IMR-90 (cell line): ENCODE measurements around the gene RAI1.

Source experiments
- CEBPB ChIP-seq: IDR thresholded peaks from 2 replicates; pipeline ENCODE4 v1.6.1; 2012; ENCODE audit warnings: low read depth, low read length, improper control_type of control experiment
- CHD1 ChIP-seq: IDR thresholded peaks from 2 replicates; pipeline ENCODE4 v1.6.1; 2012; ENCODE audit warnings: low read depth, low read length, improper control_type of control experiment
- CTCF ChIP-seq: conservative IDR thresholded peaks from 2 replicates; pipeline ENCODE4 v1.5.1; 2012; ENCODE audit warnings: mild to moderate bottlenecking, low read depth, low read length, improper control_type of control experiment
- FOS ChIP-seq: fragments of 150-350 bp; IDR thresholded peaks from 2 replicates; pipeline ENCODE4 v1.6.1; 2016; ENCODE audit warnings: low read depth, low read length
- MAZ ChIP-seq: IDR thresholded peaks from 2 replicates; pipeline ENCODE4 v1.6.1; 2012; ENCODE audit warnings: low read depth, mild to moderate bottlenecking, low read length, improper control_type of control experiment, moderate library complexity, borderline replicate concordance
- MXI1 ChIP-seq: IDR thresholded peaks from 2 replicates; pipeline ENCODE4 v1.6.1; 2012; ENCODE audit warnings: low read depth, mild to moderate bottlenecking, low read length, moderate library complexity, borderline replicate concordance
- NFE2L2 ChIP-seq: fragments of 150-350 bp; IDR thresholded peaks from 2 replicates; pipeline ENCODE4 v1.6.1; 2016; ENCODE audit warnings: low read depth, mild to moderate bottlenecking, low read length
- POLR2A ChIP-seq: IDR thresholded peaks from 2 replicates; pipeline ENCODE4 v1.6.1; 2012; ENCODE audit warnings: mild to moderate bottlenecking, low read depth, low read length
- RAD21 ChIP-seq: IDR thresholded peaks from 2 replicates; pipeline ENCODE4 v1.6.1; 2012; ENCODE audit warnings: low read length, improper control_type of control experiment
- RFX5 ChIP-seq: IDR thresholded peaks from 2 replicates; pipeline ENCODE4 v1.8.0; 2012; ENCODE audit warnings: low read depth, mild to moderate bottlenecking, low read length, moderate library complexity
- SMC3 ChIP-seq: fragments of 150-350 bp; IDR thresholded peaks from 2 replicates; pipeline ENCODE4 v1.6.1; 2016; ENCODE audit warnings: low read depth, mild to moderate bottlenecking, antibody characterized with exemption, low read length, moderate library complexity
- USF2 ChIP-seq: fragments of 150-350 bp; IDR thresholded peaks from 2 replicates; pipeline ENCODE4 v1.6.1; 2017; ENCODE audit warnings: mild to moderate bottlenecking, antibody characterized with exemption, low read length, low read depth
- TF ChIP-seq, protein P1 (sequence below): fragments of 150-350 bp; IDR thresholded peaks from 2 replicates; pipeline ENCODE4 v1.6.1; 2016; ENCODE audit warnings: low read depth, mild to moderate bottlenecking, low read length, moderate library complexity, borderline replicate concordance

DNA sequence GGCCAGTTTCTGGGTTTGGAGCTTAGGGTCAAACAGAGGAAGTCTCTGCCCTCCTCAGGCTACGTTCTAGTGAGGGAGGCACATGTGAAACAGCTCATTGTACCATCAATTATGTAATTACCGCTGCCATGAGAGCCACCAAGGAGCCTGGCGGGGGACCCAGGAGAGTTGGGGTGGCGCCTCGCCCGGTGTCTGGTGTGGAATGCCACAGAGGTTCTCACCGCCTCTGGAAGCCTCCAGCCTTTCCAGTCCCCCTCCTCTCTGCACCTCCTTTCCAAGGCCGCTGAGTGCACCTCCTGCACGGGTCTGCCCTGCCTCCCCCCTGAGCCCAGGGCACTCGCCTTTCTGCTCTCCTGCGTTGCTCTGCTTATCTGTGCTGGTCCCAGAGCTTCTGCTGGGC, 104.1 kb downstream of the RAI1 start:
- TF ChIP-seq POLR2A (no peak), CTCF (no peak), CEBPB (no peak), RAD21 (no peak), SMC3 (no peak), USF2 (no peak), RFX5 (no peak), MAZ (no peak), FOS (no peak), CHD1 (no peak), NFE2L2 (no peak), MXI1 (no peak)
- TF ChIP-seq, protein P1, sequence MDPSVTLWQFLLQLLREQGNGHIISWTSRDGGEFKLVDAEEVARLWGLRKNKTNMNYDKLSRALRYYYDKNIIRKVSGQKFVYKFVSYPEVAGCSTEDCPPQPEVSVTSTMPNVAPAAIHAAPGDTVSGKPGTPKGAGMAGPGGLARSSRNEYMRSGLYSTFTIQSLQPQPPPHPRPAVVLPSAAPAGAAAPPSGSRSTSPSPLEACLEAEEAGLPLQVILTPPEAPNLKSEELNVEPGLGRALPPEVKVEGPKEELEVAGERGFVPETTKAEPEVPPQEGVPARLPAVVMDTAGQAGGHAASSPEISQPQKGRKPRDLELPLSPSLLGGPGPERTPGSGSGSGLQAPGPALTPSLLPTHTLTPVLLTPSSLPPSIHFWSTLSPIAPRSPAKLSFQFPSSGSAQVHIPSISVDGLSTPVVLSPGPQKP: no peak
